Activated T-cell treated with anti-CD3 and anti-CD28 coated beads, Interleukin-2, amount 50 U/mL, for 72 hours (primary cell): ENCODE results near the gene PRKCA. TPM values are rescaled to one million over a fixed set of nuclear protein-coding genes. Genes with fewer than 3 reads are reported as not detected.
"Not testable (repeated sequence)": the region's sequence is repeated elsewhere in the genome, so short reads cannot be mapped to it uniquely, and the experiment has no call there.

ENCODE experiments used
- ATAC-seq, 2 donors: fragments of 150-1000 bp; cut with Tn5 transposase; replicated peaks in 1 of 2; 2 replicates each; pipeline ENCODE4 v1.10.0; 2021; ENCODE audit warnings: moderate library complexity in 2 of 2, mild to moderate bottlenecking in 1 of 2
- DNase-seq, 2 donors: peaks; one replicate each; pipeline ENCODE4 v3.0.0; 2021 to 2022; ENCODE audit warnings: mixed read lengths in 1 of 2
- H3K27ac Mint-ChIP-seq: one replicate; pipeline ENCODE4 v1.8.0; 2022; ENCODE audit warnings: mild to moderate bottlenecking, moderate library complexity, mixed read lengths
- H3K27me3 Mint-ChIP-seq: one replicate; pipeline ENCODE4 v1.8.0; 2022; ENCODE audit warnings: low read depth, mixed read lengths
- H3K36me3 Mint-ChIP-seq, 2 donors: one replicate each; pipeline ENCODE4 v1.8.0; 2022; ENCODE audit warnings: mixed read lengths in 2 of 2, mild to moderate bottlenecking in 1 of 2; ENCODE audit not compliant: insufficient read depth in 2 of 2
- H3K4me1 Mint-ChIP-seq: one replicate; pipeline ENCODE4 v1.8.0; 2022; ENCODE audit warnings: low read depth, mixed read lengths
- H3K4me3 Mint-ChIP-seq, 2 donors: one replicate each; pipeline ENCODE4 v1.8.0; 2022; ENCODE audit warnings: mild to moderate bottlenecking in 2 of 2, mixed read lengths in 2 of 2, moderate library complexity in 2 of 2
- H3K9me3 Mint-ChIP-seq, 2 donors: one replicate each; pipeline ENCODE4 v1.8.0; 2022; ENCODE audit warnings: mixed read lengths in 2 of 2
- total RNA-seq, 2 donors: library from RNA; stranded (reverse); gene quantifications; one replicate each; pipeline ENCODE4 v1.2.3, GENCODE V29; 2022

PRKCA gene
- total RNA-seq, 2 donors from 2014 or later: 126 to 138 TPM

- Mint-ChIP-seq H3K27me3 (no peaks in the 10 kb centered on the region), H3K36me3 (peaks cover 13 to 56% of the 10 kb centered on the region in 2 donors), H3K4me3 (no peak overlapping the region), H3K4me1 (no peaks in the 10 kb centered on the region), H3K9me3 (no peaks in the 10 kb centered on the region), H3K27ac (peak overlapping the region; percentile 66)
- DNase-seq (no peak), ATAC-seq (no peak)
Measured at GRCh38 chr17:66691644-66692420, 389.4 kb downstream of the PRKCA start.

DNA sequence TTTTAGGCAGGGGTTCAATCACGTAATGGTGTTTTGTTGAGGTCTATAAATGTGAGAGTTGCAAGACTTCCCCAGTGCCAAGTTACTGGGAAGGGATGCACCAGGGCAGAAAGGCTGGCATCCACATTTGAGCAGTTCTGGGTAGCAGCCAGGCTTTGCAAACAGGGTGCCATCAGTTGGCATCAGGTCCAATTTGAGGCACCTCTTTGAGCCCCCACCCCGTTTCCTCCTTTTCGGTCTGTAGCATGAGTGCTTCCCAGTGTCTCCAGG, 389.9 kb downstream of the PRKCA start:
- Mint-ChIP-seq H3K27me3 (no peaks in the 10 kb centered on the region), H3K36me3 (peaks cover 17 to 56% of the 10 kb centered on the region in 2 donors), H3K4me1 (no peaks in the 10 kb centered on the region), H3K4me3 (no peak overlapping the region), H3K9me3 (no peaks in the 10 kb centered on the region), H3K27ac (no peak overlapping the region)
- no peak for DNase-seq
- ATAC-seq: no peak

DNA sequence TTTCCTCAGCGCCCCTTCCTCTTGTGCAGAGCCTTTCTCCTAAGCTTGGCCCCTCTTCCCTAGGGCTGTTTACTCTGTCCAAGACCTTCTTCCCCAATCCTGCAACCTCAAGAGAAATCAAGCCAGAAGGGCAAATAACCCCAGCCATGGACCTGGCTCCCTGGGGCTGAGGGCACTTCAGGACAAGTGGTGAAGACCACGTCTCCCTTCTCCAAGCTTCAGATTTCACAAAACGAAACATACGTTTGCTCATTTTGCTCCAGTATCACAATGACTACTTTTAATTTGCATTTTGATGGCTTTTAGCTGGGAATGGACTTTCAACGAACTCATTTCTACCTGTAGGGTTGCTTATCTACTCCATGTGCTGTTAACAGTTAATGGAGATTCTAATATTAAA, 392.7 kb downstream of the PRKCA start:
- no peaks in the 10 kb centered on the region for H3K27me3 Mint-ChIP-seq
- peaks cover 9% of the 10 kb centered on the region for H3K4me1 Mint-ChIP-seq
- H3K9me3 Mint-ChIP-seq: peaks cover 2 to 3% of the 10 kb centered on the region in 2 donors
- no peak overlapping the region for H3K27ac Mint-ChIP-seq
- DNase-seq (no peak), ATAC-seq (peak in 1 of 2 donors; percentile 52)
- peaks cover 27 to 59% of the 10 kb centered on the region in 2 donors for H3K36me3 Mint-ChIP-seq
- no peak overlapping the region for H3K4me3 Mint-ChIP-seq

DNA sequence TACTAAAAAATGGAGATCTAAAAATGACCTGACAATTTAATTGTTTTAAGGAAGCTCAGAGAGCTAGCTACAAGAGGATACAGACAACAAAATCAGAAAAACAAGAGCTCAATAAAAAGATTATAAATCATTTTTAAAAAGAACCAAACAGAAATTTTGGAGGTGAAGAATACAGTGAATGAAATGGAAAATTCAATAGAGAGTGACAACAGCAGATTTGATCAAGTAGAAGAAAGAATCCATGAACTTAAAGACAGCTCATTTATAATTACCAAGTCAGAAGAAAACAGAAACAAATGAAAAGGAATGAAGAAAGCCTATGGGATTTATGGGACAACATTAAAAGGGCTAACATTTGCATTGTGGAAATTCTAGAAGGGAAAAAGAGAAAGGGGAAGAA, 395.9 kb downstream of the PRKCA start:
- ATAC-seq: no peak
- DNase-seq: no peak
- peaks cover 25 to 53% of the 10 kb centered on the region in 2 donors for H3K36me3 Mint-ChIP-seq
- no peak overlapping the region for H3K4me3 Mint-ChIP-seq
- peak overlapping the region; percentile 44 for H3K27ac Mint-ChIP-seq
- H3K4me1 Mint-ChIP-seq: peaks cover 25% of the 10 kb centered on the region
- H3K9me3 Mint-ChIP-seq: peaks cover 2 to 3% of the 10 kb centered on the region in 2 donors
- no peaks in the 10 kb centered on the region for H3K27me3 Mint-ChIP-seq

DNA sequence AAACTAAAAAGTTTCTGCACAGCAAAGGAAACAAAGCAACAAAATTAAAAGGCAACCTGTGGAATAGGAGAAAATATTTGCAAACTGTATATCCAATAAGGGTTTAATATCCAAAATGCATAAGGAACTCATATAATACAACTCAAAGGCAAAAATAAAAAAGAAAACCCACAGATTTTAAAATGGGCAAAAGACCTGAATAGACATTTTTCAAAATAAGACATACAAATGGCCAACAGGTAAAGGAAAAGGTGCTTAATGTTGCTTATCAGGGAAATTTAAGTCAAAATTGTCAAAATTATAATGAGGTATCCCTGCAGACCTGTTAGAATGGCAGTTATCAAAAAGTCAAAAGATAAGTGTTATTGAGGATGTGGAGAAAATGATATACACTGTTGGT, 399.0 kb downstream of the PRKCA start:
- ATAC-seq (no peak), DNase-seq (no peak)
- peak overlapping the region; percentile 1 for H3K27ac Mint-ChIP-seq
- peaks cover 23 to 34% of the 10 kb centered on the region in 2 donors for H3K36me3 Mint-ChIP-seq
- H3K4me3 Mint-ChIP-seq: no peak overlapping the region
- peaks cover 2 to 3% of the 10 kb centered on the region in 2 donors for H3K9me3 Mint-ChIP-seq
- H3K4me1 Mint-ChIP-seq: peaks cover 25% of the 10 kb centered on the region
- no peaks in the 10 kb centered on the region for H3K27me3 Mint-ChIP-seq

DNA sequence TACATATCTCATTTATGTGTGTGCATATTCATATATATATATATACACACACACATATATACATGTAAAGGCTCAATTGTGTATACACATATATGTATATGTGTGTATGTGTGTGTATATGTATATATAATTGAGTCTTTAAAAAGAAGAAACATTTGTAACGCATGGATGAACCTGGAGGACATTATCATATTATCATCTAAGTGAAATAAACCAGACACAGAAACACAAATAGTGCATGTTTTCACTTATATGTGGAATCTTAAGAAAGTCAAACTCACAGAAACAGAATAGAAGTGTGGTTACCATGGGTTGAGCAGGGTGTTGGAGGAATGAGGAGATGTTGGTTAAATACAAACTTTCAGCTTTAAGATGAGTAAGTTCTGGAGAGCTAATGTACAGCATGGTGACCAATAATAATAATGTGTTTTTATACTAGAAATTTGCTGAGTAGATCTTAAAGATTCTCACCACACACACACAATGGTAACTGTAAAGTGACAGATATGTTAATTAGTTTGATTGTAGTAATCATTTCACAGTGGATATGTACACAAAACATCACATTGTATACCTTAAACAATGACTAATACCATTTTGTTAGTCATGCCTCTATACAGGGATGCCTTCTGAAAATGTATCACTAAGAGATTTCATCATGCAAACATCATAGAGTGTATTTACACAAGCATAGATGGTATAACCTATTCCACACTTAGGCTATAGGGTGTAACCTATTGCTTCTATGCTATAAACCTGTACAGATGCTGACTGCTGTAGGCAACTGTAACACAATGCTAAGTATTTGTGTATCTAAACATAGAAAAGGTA, 399.9 kb downstream of the PRKCA start:
- peak overlapping the region; percentile 3 for H3K27ac Mint-ChIP-seq
- peaks cover 26% of the 10 kb centered on the region for H3K4me1 Mint-ChIP-seq
- DNase-seq (no peak), ATAC-seq (peak; percentile 94 to 96)
- no peak overlapping the region for H3K4me3 Mint-ChIP-seq
- no peaks in the 10 kb centered on the region for H3K27me3 Mint-ChIP-seq
- H3K36me3 Mint-ChIP-seq: peaks cover 18 to 26% of the 10 kb centered on the region in 2 donors
- peaks cover 2 to 3% of the 10 kb centered on the region in 2 donors for H3K9me3 Mint-ChIP-seq

DNA sequence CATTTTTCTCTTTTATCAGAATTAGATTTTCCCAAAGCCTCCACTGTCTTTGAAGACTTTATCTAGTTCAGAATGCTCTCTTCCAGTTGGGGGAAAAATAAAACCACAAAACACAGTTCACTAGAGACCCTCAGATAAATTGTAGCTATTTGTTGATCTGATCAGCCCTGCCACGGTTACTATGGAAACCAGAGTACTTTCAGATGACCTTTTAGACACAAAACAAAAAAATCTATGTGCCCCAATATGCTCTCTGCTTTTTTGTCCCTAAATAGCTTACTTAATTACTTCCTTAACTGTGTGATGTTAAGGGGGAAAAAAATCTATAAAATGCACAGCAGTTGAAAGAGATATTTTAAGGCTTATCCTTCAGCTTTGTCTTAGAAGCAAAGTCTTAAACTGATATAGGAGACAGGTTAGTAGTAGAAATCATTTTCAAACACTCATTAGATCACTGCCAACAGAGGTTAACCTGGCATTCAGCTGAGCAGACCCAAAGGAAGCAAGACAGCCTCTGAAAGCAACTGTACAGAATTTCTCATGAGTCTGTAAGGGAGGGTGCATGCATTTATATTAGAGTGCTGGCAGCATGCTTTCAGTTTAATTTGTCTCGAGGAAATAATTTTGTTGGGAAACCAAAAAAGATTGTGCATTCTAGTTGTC, 402.6 kb downstream of the PRKCA start:
- Mint-ChIP-seq H3K9me3 (no peaks in the 10 kb centered on the region), H3K36me3 (peaks cover 2 to 11% of the 10 kb centered on the region in 2 donors), H3K4me1 (peaks cover 26% of the 10 kb centered on the region), H3K4me3 (no peak overlapping the region), H3K27ac (peak overlapping the region; percentile 82), H3K27me3 (no peaks in the 10 kb centered on the region)
- ATAC-seq (no peak), DNase-seq (no peak)

GRCh38 chr17:66706851-66707450, 404.5 kb downstream of the PRKCA start:
- H3K4me3 Mint-ChIP-seq: no peak overlapping the region
- H3K9me3 Mint-ChIP-seq: no peaks in the 10 kb centered on the region
- ATAC-seq (no peak), DNase-seq (no peak)
- peaks cover 3 to 4% of the 10 kb centered on the region in 2 donors for H3K36me3 Mint-ChIP-seq
- peaks cover 26% of the 10 kb centered on the region for H3K4me1 Mint-ChIP-seq
- no peaks in the 10 kb centered on the region for H3K27me3 Mint-ChIP-seq
- no peak overlapping the region for H3K27ac Mint-ChIP-seq

DNA sequence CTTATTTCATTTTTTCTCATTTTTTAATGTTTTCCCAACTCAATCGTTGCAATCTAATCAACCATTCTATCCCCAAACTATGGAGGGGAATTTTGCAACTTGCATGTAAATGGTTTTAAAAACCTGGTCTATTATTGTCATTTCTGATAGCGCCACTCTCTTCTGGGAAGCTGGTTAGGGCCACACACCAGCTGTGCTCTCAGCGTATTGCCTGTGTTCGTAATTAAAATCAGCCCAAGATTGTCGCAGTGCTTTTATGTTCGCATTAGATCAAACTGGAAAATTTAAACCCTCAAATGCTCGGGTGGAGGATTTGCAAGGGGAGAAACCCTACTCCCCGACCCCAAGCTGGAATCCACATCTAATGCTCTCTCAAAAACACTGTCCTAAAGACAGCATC, 409.0 kb downstream of the PRKCA start:
- Mint-ChIP-seq H3K4me3 (no peak overlapping the region), H3K4me1 (peaks cover 38% of the 10 kb centered on the region), H3K9me3 (no peaks in the 10 kb centered on the region), H3K36me3 (peaks cover 3 to 5% of the 10 kb centered on the region in 2 donors), H3K27ac (no peak overlapping the region), H3K27me3 (no peaks in the 10 kb centered on the region)
- DNase-seq (no peak), ATAC-seq (no peak)

DNA sequence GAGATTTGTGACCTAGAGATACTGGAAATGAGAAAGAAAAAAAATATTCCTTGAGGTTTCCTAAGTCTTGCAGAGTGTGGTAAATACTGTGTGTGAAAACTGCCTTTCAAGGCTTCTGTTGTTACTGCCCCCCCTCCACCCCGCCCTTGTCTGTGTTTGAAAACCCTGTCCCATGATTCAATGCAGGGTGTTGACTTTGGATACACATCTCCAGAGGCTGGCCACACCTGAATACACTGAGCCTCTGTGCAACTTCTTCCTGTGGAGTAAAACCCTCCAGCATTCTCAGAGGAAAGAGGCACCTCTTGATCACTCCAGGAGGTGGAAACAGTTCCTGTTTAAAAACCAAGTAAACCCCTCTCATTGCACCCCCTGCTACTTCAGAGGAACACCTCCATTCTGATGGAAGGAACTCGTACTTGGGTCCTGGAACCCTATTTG, 409.5 kb downstream of the PRKCA start:
- Mint-ChIP-seq H3K9me3 (no peaks in the 10 kb centered on the region), H3K27me3 (no peaks in the 10 kb centered on the region), H3K36me3 (peaks cover 3 to 5% of the 10 kb centered on the region in 2 donors), H3K4me1 (peaks cover 38% of the 10 kb centered on the region), H3K4me3 (no peak overlapping the region), H3K27ac (peak overlapping the region; percentile 28)
- DNase-seq: no peak
- ATAC-seq: no peak

DNA sequence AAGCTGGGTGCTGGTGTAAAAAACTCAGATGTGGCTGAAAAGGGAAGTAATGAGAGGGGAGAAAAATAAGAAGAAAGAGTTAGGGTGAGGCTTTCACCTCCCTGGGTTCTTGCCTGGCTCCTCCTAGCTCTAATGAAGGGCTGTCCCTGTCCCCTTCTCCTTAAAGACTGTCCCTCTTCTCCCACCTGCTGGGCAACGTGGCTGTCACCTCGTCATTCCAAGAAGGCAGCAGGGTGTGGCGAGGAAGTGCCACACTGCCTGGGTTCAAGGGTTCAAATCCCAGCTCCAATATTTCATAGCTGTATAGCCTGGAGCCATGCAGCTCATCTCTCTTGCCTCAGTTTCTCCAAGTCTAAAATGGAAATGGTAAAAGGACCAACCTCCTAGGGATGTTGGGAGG, 410.0 kb downstream of the PRKCA start:
- Mint-ChIP-seq H3K36me3 (peaks cover 3 to 5% of the 10 kb centered on the region in 2 donors), H3K27me3 (no peaks in the 10 kb centered on the region), H3K4me3 (no peak overlapping the region), H3K27ac (peak overlapping the region; percentile 46), H3K4me1 (peaks cover 37% of the 10 kb centered on the region), H3K9me3 (no peaks in the 10 kb centered on the region)
- ATAC-seq (no peak), DNase-seq (no peak)

DNA sequence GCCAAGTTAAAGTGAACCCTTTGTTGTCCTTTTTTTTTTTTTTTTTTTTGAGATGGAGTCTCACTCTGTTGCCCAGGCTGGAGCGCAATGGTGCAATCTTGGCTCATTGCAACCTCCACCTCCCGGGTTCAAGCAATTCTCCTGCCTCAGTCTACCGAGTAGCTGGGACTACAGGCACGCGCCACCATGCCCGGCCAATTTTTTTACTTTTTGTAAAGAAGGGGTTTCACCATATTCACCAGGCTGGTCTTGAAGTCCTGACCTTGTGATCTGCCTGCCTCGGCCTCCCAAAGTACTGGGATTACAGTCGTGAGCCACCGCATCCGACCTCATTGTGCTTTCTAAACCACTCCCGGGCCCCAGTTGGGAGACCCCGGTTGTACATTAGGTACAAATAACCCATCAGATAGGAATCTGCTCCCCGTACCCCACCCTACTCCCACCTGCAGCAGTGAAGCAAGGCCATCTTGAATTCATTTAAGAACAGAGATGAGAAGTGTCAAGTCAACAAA, 410.7 kb downstream of the PRKCA start:
- H3K9me3 Mint-ChIP-seq, H3K27me3 Mint-ChIP-seq, H3K36me3 Mint-ChIP-seq, ATAC-seq, DNase-seq: not testable (repeated sequence)
- H3K4me1 Mint-ChIP-seq: peaks cover 31% of the 10 kb centered on the region
- peak overlapping the region; percentile 57 for H3K27ac Mint-ChIP-seq
- peak overlapping the region in 1 of 2 donors; percentile 39 for H3K4me3 Mint-ChIP-seq
